Gastrocnemius medialis (tissue), 4 donors: ENCODE data around the gene PRRC2B.

Experiments used
- POLR2A ChIP-seq, 2 donors: fragments of 450-650 bp; IDR thresholded peaks; one replicate each; pipeline ENCODE4 v1.6.1; 2017; ENCODE audit warnings: antibody characterized with exemption in 2 of 2, mild to moderate bottlenecking in 2 of 2, moderate library complexity in 2 of 2
- TF ChIP-seq, protein P1 (sequence below), 5 experiments: fragments of 450-650 bp in 3 of 5; fragments of 200-600 bp in 2 of 5; sonication (generic) in 2 of 5; IDR thresholded peaks in 4 of 5; conservative IDR thresholded peaks in 1 of 5; 1 replicate in 4 of 5; 2 replicates in 1 of 5; pipeline ENCODE4 v1.5.1; 2016 to 2019; ENCODE audit warnings: antibody characterized with exemption in 5 of 5, mild to moderate bottlenecking in 3 of 5, moderate library complexity in 3 of 5

DNA sequence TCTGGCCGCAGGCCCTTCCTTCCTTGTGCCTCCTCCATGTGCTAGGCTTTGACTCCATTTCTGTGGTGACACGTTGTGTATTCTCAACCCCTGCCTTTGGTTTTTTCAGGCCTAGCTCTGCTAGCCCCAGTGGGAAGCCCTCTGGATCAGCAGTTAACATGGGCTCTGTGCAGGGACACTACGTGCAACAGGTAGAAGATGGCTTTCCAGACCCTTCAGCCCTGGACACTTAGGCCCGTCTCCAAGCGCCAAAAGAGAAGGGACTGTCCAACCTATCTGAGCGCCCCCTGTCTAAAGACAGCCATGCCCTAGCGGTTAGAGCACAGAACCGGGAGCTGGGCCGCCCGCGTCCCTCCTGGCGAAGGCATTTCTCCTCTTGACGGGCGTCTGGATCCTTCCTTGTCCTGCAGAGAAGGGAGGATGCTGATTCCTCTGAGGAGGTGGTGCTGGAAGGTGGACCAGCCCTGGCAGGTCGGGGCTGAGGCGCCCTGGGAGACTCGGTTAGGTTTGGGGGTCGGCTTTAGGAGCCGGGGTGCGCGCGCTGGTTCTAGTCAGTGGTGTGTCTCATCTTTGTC, 100.5 kb downstream of the PRRC2B start:
- TF ChIP-seq, protein P1, sequence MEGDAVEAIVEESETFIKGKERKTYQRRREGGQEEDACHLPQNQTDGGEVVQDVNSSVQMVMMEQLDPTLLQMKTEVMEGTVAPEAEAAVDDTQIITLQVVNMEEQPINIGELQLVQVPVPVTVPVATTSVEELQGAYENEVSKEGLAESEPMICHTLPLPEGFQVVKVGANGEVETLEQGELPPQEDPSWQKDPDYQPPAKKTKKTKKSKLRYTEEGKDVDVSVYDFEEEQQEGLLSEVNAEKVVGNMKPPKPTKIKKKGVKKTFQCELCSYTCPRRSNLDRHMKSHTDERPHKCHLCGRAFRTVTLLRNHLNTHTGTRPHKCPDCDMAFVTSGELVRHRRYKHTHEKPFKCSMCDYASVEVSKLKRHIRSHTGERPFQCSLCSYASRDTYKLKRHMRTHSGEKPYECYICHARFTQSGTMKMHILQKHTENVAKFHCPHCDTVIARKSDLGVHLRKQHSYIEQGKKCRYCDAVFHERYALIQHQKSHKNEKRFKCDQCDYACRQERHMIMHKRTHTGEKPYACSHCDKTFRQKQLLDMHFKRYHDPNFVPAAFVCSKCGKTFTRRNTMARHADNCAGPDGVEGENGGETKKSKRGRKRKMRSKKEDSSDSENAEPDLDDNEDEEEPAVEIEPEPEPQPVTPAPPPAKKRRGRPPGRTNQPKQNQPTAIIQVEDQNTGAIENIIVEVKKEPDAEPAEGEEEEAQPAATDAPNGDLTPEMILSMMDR (IDR thresholded peaks at IDR 0.05 in 4 of 5, conservative IDR thresholded peaks at IDR 0.05 in 1 of 5): no peak
- no peak for TF ChIP-seq POLR2A (IDR thresholded peaks at IDR 0.05)
